KOPT-K1 (cell line): Measurements from ENCODE around the gene LCE1F.

Experiments used
- H3K27ac ChIP-seq: fragments of 200-600 bp; sonication (generic); 2 replicates; pipeline ENCODE4 v1.5.1; 2016; ENCODE audit warnings: antibody characterized with exemption, mild to moderate bottlenecking, low read depth, low read length; ENCODE audit not compliant: poor library complexity, severe bottlenecking
- H3K36me3 ChIP-seq: fragments of 200-600 bp; sonication (generic); 2 replicates; pipeline ENCODE4 v1.5.1; 2017; ENCODE audit warnings: antibody characterized with exemption, mild to moderate bottlenecking, low read length, moderate library complexity; ENCODE audit not compliant: insufficient read depth
- H3K9me3 ChIP-seq: fragments of 200-600 bp; sonication (generic); 2 replicates; pipeline ENCODE4 v1.5.1; 2017; ENCODE audit warnings: antibody characterized with exemption, low read length, mild to moderate bottlenecking; ENCODE audit not compliant: insufficient read depth, poor library complexity, severe bottlenecking

LCE1F gene

GRCh38 chr1:152817309-152817708 is 42.4 kb downstream of the LCE1F start:
- H3K36me3 ChIP-seq, result no peaks in the 10 kb centered on the region
- no peak overlapping the region for H3K27ac ChIP-seq
- H3K9me3 ChIP-seq, result no peaks in the 10 kb centered on the region

DNA sequence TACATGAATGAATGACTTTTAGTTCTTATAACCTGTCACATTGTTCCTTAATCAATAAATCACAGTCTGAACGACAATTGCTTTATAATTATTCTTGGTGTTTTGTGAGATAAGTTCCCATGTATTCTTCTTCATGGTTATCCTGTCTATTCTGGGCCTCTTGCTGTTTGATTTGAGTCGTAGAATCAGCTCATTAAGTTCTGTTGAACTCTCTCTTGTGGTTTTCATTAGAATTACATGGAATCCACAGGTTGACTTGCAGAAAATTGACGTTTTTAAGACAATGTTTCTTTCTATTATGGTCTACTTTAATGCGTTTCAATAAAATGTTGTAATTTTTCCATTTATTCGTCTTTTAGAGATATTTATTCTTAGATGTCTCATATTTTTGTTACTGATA is 48.4 kb downstream of the LCE1F start:
- H3K36me3 ChIP-seq, result no peaks in the 10 kb centered on the region
- no peaks in the 10 kb centered on the region for H3K9me3 ChIP-seq
- H3K27ac ChIP-seq, result no peak overlapping the region

GRCh38 chr1:152824964-152825363 is 50.0 kb downstream of the LCE1F start:
- Histone ChIP-seq H3K27ac (no peak overlapping the region), H3K36me3 (no peaks in the 10 kb centered on the region), H3K9me3 (no peaks in the 10 kb centered on the region)
